SK-N-MC (cell line): ENCODE data around the gene HAGH.

Experiments
- DNase-seq: peaks from one replicate; pipeline ENCODE4 v3.0.0-alpha.2; 2011; ENCODE audit warnings: low read depth, low spot score
- H3K27ac ChIP-seq: fragments of 200-600 bp; sonication (generic); 2 replicates; pipeline ENCODE4 v1.5.1; 2016; ENCODE audit warnings: mixed run types
- H3K36me3 ChIP-seq: fragments of 200-600 bp; sonication (generic); 2 replicates; pipeline ENCODE4 v1.6.1; 2017; ENCODE audit warnings: antibody characterized with exemption, low read length, mixed read lengths; ENCODE audit not compliant: insufficient read depth
- H3K4me3 ChIP-seq: fragments of 200-600 bp; sonication (generic); 2 replicates; pipeline ENCODE4 v1.5.1; 2016
- H3K9ac ChIP-seq: fragments of 200-600 bp; sonication (generic); 2 replicates; pipeline ENCODE4 v1.8.0; 2017; ENCODE audit warnings: mixed run types, mixed read lengths; ENCODE audit not compliant: insufficient read length
- H3K9me3 ChIP-seq: fragments of 200-600 bp; sonication (generic); 2 replicates; pipeline ENCODE4 v1.6.1; 2017; ENCODE audit warnings: low read depth, mild to moderate bottlenecking, antibody characterized with exemption, low read length, moderate library complexity, mixed read lengths
- EZH2 ChIP-seq: fragments of 200-600 bp; sonication (generic); IDR thresholded peaks from one replicate; pipeline ENCODE4 v1.6.1; 2017; ENCODE audit warnings: antibody characterized with exemption
- FOXP2 ChIP-seq: optimal IDR thresholded peaks from 2 replicates; pipeline ENCODE3; 2011; ENCODE audit warnings: mild to moderate bottlenecking, moderate library complexity; ENCODE audit not compliant: insufficient read depth; ENCODE audit errors: extremely low read length, control extremely low read depth
- POLR2AphosphoS5 ChIP-seq: IDR thresholded peaks from 2 replicates; pipeline ENCODE4 v1.6.1; 2012; ENCODE audit warnings: mild to moderate bottlenecking, low read depth, low read length, borderline replicate concordance

Gene HAGH

DNA sequence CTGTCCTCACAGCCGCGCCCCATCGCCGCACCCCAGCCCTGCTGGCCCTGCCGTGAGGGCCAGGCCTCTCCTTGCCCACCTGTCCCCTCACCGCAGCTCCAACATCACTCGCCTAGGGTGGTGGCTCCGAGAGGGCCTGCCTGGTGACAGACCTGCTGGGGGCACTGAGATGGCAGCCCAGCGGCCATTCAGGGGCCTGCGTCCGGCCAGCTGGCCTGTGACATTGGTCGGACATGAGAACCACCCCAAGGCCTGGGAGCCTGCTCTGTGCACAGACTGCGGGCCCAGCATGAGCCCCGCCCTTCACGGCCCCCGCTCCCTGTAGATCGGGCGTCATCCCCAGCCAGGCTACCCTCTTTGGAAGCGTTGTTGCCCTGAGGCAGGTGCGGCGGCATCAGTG is 67.1 kb downstream of the HAGH start:
- no peaks in the 10 kb centered on the region for H3K9me3 ChIP-seq
- H3K36me3 ChIP-seq, result no peaks in the 10 kb centered on the region
- TF ChIP-seq FOXP2 (no peak), EZH2 (no peak)
- H3K9ac ChIP-seq, result no peak overlapping the region
- H3K27ac ChIP-seq, result no peak overlapping the region
- DNase-seq, result no peak
- H3K4me3 ChIP-seq, result no peak overlapping the region

DNA sequence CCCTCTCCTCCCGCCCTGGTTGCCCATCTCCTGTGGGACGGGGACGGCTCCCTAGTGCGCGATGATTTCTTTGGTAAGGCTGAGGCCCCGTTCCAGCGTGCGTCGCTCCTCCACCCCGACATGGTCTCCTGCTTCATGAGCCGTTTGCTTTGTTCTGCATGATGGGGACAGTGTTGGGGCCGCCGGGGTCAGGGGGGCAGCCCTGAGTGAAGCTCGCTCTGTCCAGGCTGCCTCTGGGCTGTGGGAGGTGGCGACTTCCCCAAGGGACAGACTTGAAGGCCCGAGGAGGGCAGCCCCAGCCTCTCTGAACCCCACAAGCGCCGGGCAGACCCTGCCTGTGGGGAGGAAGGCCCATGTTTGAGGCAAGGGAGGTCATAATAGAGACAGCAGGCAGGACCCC is 67.7 kb downstream of the HAGH start:
- Histone ChIP-seq H3K27ac (no peak overlapping the region), H3K9ac (no peak overlapping the region), H3K9me3 (no peaks in the 10 kb centered on the region), H3K4me3 (no peak overlapping the region), H3K36me3 (no peaks in the 10 kb centered on the region)
- DNase-seq, result no peak
- TF ChIP-seq POLR2AphosphoS5 (no peak), EZH2 (no peak), FOXP2 (no peak)

DNA sequence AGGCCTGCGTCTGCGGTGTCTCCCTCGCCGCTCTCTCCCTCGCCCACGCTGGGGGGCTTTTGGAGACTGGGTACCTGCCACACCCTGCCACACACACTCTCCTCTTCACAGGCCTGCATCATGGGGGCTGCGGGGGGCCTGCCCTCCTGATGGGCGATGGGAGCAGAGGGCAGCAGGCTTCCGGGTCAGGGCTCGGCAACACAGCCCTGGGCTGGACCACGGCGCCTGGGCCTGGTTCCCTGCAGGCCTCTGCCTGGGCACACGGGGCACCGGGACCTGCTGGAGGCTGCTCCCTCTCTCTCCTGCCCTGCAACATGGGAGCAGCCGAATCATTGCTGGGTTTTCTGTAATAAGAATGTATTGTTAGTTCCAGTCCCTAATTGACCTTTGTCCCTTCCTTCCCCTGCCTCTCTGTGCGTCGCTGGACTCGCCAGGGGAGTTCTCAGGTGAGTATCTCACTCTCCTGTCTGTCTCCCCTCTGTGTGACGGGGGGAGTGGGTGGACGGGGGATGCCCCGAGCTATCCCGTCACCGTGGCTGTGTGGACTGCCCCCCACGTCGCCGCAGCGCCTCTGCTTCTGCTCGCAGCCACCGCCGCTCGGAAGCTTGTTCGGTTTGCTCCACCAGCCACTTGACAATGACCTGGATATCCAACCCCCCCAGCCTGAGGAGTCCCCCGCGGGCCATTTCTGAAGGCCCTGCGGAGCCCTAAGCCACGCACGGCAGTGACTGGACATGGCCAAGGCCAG is 68.7 kb downstream of the HAGH start:
- DNase-seq, result no peak
- Histone ChIP-seq H3K9ac (no peak overlapping the region), H3K9me3 (no peaks in the 10 kb centered on the region), H3K36me3 (no peaks in the 10 kb centered on the region), H3K4me3 (no peak overlapping the region), H3K27ac (no peak overlapping the region)
- TF ChIP-seq EZH2, result no peak
- TF ChIP-seq FOXP2, result no peak
- TF ChIP-seq POLR2AphosphoS5, result no peak
